ENCODE data around the gene LAMA2. TPM values are rescaled to one million over a fixed set of nuclear protein-coding genes. Genes with fewer than 3 reads are reported as not detected.

Gene LAMA2
- total and polyA plus RNA-seq, 7 donors: 0.46 to 131 (median 59.6) TPM

DNA sequence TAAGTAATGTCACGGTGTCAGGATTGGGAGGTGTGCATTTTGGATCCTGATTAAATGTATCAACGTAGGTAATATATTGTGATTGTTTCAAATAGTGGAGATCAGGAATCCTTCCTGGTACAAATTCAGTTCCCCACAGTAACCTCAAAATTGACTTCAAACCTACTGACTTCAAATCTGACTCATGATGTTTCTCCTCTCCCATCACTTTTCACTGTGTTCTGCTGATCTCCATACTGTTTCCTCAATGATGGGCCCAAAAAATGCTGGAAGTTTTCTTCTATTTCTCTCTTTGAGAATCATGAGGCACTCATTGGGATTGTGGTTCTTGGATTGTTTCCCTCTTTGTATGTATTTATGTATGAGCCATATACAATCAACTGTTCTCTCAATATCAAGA lies 35.9 kb downstream of the LAMA2 start:
- Histone ChIP-seq H3K4me3 (no peak overlapping the region), H3K36me3 (no peaks in the 10 kb centered on the region), H3K27me3 (no peaks in the 10 kb centered on the region), H3K9me3 (no peaks in the 10 kb centered on the region), H3K4me1 (no peaks in the 10 kb centered on the region), H3K27ac (no peak overlapping the region)
- DNase-seq: no peak
- TF ChIP-seq POLR2AphosphoS5 (IDR thresholded peaks at IDR 0.05): no peak
- no peak for TF ChIP-seq EP300 (IDR thresholded peaks at IDR 0.05)
- TF ChIP-seq POLR2A (IDR thresholded peaks at IDR 0.05): no peak
- TF ChIP-seq, protein P1, sequence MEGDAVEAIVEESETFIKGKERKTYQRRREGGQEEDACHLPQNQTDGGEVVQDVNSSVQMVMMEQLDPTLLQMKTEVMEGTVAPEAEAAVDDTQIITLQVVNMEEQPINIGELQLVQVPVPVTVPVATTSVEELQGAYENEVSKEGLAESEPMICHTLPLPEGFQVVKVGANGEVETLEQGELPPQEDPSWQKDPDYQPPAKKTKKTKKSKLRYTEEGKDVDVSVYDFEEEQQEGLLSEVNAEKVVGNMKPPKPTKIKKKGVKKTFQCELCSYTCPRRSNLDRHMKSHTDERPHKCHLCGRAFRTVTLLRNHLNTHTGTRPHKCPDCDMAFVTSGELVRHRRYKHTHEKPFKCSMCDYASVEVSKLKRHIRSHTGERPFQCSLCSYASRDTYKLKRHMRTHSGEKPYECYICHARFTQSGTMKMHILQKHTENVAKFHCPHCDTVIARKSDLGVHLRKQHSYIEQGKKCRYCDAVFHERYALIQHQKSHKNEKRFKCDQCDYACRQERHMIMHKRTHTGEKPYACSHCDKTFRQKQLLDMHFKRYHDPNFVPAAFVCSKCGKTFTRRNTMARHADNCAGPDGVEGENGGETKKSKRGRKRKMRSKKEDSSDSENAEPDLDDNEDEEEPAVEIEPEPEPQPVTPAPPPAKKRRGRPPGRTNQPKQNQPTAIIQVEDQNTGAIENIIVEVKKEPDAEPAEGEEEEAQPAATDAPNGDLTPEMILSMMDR (IDR thresholded peaks at IDR 0.05): no peak
- intact Hi-C loops (cut with DNase I): no loop called here
- WGBS, 2 donors: 65 to 70% methylated on average over 2 of the region's 2 CpGs

DNA sequence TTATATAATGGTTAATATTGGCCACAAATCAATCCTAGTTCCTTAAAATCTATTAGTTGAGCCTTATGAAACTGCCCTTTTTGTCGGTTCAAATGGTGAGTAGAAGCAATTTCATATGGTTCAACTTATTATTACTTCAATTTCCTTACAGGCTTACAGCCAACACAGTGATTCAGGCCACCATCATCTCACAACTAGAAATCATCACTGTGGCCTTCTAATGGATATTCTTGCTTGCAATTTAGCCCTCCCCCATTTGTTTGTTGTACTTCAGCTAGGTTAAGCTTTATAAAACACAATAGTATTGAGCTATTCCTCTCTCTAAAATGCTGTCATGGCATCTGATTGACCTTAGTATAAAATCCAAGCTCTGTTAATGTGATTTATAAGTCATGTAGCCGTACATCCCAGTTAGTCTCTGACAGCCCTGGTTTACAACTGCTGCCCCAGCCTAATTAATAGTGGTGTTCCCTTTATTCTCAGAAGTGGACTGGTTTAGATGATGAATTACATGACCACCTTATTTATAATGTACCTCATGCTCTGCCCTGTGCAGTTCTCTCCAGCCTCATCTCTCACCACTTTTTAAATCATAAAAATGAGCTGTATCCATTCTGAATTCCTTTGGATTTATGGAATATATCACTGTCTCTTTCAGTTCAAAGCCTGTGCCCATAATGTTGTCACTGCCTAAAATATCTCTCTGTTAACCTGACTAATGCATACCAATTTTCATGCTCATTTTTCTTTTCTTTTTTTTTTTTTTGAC lies 36.7 kb downstream of the LAMA2 start:
- H3K27me3 ChIP-seq: no peaks in the 10 kb centered on the region
- no peaks in the 10 kb centered on the region for H3K36me3 ChIP-seq
- H3K4me3 ChIP-seq: no peak overlapping the region
- intact Hi-C loops (cut with DNase I): no loop called here
- no peak overlapping the region for H3K27ac ChIP-seq
- WGBS, 2 donors: 85 to 86% methylated on average over 2 of the region's 2 CpGs
- H3K9me3 ChIP-seq: no peaks in the 10 kb centered on the region
- H3K4me1 ChIP-seq: no peaks in the 10 kb centered on the region
- no peak for DNase-seq
- no peak for TF ChIP-seq POLR2AphosphoS5 (IDR thresholded peaks at IDR 0.05)
- TF ChIP-seq EP300 (IDR thresholded peaks at IDR 0.05): no peak

DNA sequence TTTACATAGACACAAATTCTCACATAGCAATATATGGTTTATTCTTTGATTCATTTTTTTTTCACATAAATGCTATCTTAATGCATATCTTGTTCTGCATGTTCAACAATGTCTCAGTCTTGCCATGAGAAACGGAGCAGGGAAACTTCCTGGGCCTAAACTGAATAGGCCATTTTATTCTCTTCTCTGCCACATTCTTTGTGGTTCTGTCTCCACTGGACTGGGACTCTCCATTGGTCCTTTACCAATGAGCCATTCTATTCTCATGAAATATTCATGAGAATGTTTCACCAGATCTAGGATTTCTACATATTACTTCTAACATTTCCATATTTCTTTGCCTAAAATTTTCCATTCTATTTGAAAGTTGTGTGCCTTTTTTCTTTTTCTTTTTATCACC lies 42.8 kb downstream of the LAMA2 start:
- WGBS, 2 donors: 80% methylated on average over 1 of the region's 1 CpG
- intact Hi-C loops (cut with DNase I): no loop called here
- TF ChIP-seq EP300 (IDR thresholded peaks at IDR 0.05) (no peak), POLR2AphosphoS5 (IDR thresholded peaks at IDR 0.05) (no peak), POLR2A (IDR thresholded peaks at IDR 0.05) (no peak)
- TF ChIP-seq, protein P1 (IDR thresholded peaks at IDR 0.05): no peak
- DNase-seq: no peak
- no peaks in the 10 kb centered on the region for H3K4me1 ChIP-seq
- H3K27ac ChIP-seq: no peak overlapping the region
- no peaks in the 10 kb centered on the region for H3K9me3 ChIP-seq
- H3K27me3 ChIP-seq: peaks cover 0 to 4% (median 0%) of the 10 kb centered on the region in 3 donors
- H3K4me3 ChIP-seq: no peak overlapping the region
- no peaks in the 10 kb centered on the region for H3K36me3 ChIP-seq

DNA sequence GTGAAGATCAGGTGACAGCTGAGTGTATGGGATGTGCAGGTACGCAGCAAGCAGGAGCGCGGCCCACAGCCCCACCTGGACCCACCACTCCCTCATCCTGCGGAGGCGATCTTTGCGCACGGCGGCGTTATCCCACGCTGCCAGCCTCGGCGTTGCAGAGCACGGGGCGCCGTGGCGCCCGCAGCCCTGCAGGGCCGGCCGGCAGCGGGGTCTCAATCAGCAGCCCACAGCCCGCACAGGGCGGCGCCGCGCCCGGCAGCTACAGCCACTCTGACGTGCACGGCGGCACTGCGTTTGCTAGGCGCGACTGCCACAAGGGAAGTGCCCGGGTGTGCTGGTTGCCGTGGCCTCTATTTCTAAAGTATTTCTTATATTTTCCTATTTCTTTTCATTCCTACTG lies 46.9 kb downstream of the LAMA2 start:
- intact Hi-C loops (cut with DNase I): no loop called here

DNA sequence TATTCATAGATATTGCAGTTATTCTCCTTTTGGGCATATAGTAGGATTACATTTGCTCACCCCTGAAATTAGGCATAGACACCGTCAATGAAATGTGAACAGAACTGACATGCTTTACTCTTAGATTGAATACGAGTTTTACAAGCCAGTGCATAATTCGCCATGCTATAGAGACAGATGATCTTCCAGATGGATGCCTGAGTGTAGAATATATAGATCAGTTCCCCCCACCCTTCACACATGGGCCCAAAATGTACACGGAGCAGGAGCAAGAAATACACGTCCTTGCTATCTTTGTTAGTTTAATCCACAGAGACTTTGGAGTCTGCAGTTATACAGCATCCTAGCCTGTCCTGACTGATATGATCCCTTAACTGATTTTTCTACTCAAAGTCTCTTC lies 47.4 kb downstream of the LAMA2 start:
- intact Hi-C loops (cut with DNase I): no loop called here
- TF ChIP-seq, protein P1 (IDR thresholded peaks at IDR 0.05): no peak
- no peak for TF ChIP-seq POLR2A (IDR thresholded peaks at IDR 0.05)
- no peak for TF ChIP-seq POLR2AphosphoS5 (IDR thresholded peaks at IDR 0.05)
- no peak for TF ChIP-seq EP300 (IDR thresholded peaks at IDR 0.05)
- Histone ChIP-seq H3K36me3 (no peaks in the 10 kb centered on the region), H3K27ac (no peak overlapping the region), H3K9me3 (no peaks in the 10 kb centered on the region), H3K4me3 (no peak overlapping the region), H3K27me3 (peaks cover 0 to 4% (median 0%) of the 10 kb centered on the region in 3 donors), H3K4me1 (no peaks in the 10 kb centered on the region)
- 60 to 77% methylated on average over 5 of the region's 5 CpGs for WGBS, 2 donors
- no peak for DNase-seq

More for the DNA sequence above, 46.9 kb downstream of the LAMA2 start:
- peaks cover 0 to 4% (median 0%) of the 10 kb centered on the region in 3 donors for H3K27me3 ChIP-seq
- no peak for DNase-seq
- TF ChIP-seq, protein P1 (IDR thresholded peaks at IDR 0.05): no peak
- TF ChIP-seq POLR2AphosphoS5 (IDR thresholded peaks at IDR 0.05) (no peak), POLR2A (IDR thresholded peaks at IDR 0.05) (no peak), EP300 (IDR thresholded peaks at IDR 0.05) (no peak)
- 42 to 53% methylated on average over 34 of the region's 34 CpGs for WGBS, 2 donors
- H3K9me3 ChIP-seq: no peaks in the 10 kb centered on the region
- no peak overlapping the region for H3K4me3 ChIP-seq
- H3K4me1 ChIP-seq: no peaks in the 10 kb centered on the region
- H3K27ac ChIP-seq: no peak overlapping the region
- H3K36me3 ChIP-seq: no peaks in the 10 kb centered on the region

Data from sigmoid colon (tissue), 7 donors.